GM18867 (cell line): Measurements from ENCODE around the gene KLHL13.
"Not testable (repeated sequence)": the region's sequence is repeated elsewhere in the genome, so short reads cannot be mapped to it uniquely, and the experiment has no call there.

Source experiments
- ATAC-seq: cut with Tn5 transposase; IDR thresholded peaks from one replicate; pipeline ENCODE4 v1.9.1; 2021; ENCODE audit warnings: mild to moderate bottlenecking, moderate library complexity; ENCODE audit not compliant: unreplicated experiment

Gene KLHL13

DNA sequence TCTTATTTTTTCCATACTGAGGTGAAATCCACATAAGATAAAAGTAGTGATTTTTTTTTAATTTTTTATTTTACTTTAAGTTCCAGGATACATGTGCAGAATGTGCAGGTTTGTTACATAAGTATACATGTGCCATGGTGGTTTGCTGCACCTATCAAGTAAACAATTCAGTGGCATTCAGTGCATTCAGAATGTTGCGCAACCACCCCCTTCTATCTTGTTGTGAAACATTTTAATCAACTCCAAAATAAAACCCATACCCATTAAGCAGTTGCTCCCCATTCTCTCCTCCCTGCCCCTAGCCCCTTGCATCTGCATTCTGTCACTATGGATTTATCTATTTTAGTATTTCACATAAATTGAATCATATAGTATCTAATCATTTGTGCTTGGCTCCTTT is 121.2 kb downstream of the KLHL13 start:
- ATAC-seq = no peak

- no peak for ATAC-seq
Measured at GRCh38 chrX:117992192-117992723, 124.4 kb downstream of the KLHL13 start.

GRCh38 chrX:117990438-117990837 is 126.2 kb downstream of the KLHL13 start:
- no peak for ATAC-seq

- no peak for ATAC-seq
Measured at GRCh38 chrX:117989512-117989911, 127.1 kb downstream of the KLHL13 start.

DNA sequence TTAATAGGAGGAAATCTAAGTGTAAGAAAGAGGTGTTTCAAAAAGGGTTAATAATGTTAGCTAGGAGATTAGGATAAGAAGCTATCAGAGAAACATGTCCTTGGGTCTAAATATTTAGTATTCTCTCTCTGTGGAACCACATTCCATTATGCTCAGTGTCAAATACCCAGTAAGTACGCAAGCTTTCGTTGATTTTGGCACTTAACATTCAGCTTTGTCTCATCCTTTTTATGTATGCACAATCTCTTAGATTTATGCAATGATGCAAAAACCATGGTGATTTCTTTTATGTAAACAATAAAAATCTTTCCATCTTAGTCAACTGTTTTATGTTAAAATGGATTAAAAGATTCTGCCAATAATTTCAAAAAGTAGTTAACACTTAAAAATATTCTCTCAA is 129.2 kb downstream of the KLHL13 start:
- no peak for ATAC-seq

GRCh38 chrX:117985241-117985640 is 131.4 kb downstream of the KLHL13 start:
- ATAC-seq = peak; percentile 38

GRCh38 chrX:117982694-117983392 is 133.8 kb downstream of the KLHL13 start:
- ATAC-seq = no peak

- no peak for ATAC-seq
Measured at GRCh38 chrX:117978402-117978801, 138.2 kb downstream of the KLHL13 start.

GRCh38 chrX:117977526-117977925 is 139.1 kb downstream of the KLHL13 start:
- ATAC-seq = no peak

DNA sequence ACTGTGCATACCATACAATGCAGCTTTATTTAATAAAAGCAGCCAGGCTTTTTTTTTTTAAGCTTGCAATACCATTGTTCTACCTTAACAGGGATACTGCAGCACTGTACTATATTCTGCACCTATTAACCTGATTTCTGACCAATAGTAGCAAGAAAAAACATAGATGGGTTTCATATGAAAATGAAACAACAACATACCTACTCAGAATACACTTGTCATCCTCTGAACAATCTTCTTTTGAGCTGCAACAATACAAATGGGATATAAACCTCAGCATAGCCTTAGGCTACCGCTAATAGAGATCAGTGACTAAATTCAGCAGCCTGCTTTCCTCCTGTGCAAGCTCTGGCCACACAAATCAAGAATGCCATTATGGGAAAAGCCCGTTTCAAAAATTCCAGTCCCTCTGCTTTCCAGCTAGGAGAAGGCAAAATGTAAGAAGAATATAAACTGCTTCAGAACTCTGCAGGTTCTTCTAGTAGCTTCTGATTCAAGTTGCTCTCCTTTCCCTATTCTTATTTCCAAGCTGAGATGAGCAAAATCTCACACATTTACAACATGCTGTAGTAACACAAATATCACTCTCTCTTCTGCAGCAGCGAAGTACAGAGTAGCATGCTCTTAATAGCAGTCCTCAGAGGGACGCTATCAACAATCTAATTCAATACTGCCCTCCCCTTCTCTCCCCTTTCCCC is 143.4 kb downstream of the KLHL13 start:
- ATAC-seq = peak; percentile 81

GRCh38 chrX:117972711-117973109 is 143.9 kb downstream of the KLHL13 start:
- ATAC-seq = peak; percentile 15

- no peak for ATAC-seq
Measured at GRCh38 chrX:117969782-117970181, 146.8 kb downstream of the KLHL13 start.

DNA sequence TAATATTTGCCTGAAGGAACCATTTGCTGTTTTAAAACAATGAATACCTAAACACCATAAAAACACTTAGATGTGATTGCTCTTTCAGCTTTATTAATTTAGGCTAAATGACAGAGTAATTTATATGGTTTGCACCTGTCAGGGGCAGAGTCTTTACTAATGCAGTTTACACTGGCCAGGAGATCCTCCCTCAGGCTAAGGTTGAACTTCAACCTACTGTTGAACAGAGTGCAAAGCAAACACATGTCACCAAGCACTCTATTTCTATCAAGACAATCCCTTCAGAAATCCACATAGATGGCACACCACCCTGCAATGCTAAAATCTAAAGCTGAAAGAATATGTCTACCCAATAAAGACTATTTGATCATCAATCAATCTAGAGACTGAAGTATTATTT is 147.3 kb downstream of the KLHL13 start:
- ATAC-seq = no peak

DNA sequence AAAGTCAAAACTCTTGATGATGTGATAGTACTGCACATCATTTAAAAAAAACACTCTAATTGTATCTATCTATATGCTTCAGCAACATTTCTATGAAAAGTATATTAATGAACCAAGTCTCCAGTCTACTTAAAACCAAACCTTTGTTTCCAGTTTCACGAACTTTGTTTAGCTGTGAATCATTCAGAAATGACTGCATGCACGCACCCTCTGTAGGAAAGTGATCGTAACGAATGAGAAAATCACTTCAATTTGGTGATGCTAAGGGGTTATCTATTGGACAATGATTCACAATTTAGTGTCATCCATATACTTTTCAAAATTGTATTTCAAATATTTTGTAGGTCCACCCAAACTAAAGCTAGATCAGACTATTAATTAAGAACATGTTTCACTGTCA is 157.6 kb downstream of the KLHL13 start:
- ATAC-seq = no peak

GRCh38 chrX:117957128-117957527 is 159.5 kb downstream of the KLHL13 start:
- ATAC-seq = no peak

DNA sequence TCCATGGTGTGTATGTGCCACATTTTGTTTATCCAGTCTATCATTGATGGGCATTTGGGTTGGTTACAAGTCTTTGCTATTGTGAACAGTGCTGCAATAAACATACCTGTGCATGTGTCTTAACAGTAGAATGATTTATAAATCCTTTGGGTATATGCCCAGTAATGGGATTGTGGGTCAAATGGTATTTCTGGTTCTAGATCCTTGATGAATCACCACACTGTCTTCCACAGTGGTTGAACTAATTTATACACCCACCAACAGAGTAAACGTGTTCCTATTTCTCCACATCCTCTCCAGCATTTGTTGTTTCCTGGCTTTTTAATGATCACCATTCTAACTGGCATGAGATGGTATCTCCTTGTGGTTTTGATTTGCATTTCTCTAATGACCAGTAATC is 177.3 kb downstream of the KLHL13 start:
- ATAC-seq = not testable (repeated sequence)

DNA sequence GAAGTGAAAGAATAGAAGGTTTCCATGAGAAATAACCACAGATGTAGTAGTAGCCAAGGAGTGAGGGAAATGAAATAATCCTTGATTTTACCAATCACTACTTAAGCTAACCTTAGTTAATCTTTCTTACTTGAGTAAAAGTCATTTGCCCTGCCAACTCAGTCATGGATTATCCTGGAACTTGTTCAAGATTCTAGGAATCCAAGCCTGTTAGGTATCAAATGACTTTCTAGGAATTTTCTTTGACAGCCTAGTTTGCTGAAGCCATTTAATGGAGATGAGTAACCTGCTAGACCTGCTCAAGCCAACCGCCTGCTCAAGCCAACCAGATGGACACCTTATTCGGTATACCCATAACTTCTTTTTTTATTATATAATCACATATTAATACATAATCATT is 180.5 kb downstream of the KLHL13 start:
- no peak for ATAC-seq

GRCh38 chrX:117930116-117930515 is 186.5 kb downstream of the KLHL13 start:
- not testable (repeated sequence) for ATAC-seq

GRCh38 chrX:117919755-117920154 is 196.9 kb downstream of the KLHL13 start:
- no peak for ATAC-seq

DNA sequence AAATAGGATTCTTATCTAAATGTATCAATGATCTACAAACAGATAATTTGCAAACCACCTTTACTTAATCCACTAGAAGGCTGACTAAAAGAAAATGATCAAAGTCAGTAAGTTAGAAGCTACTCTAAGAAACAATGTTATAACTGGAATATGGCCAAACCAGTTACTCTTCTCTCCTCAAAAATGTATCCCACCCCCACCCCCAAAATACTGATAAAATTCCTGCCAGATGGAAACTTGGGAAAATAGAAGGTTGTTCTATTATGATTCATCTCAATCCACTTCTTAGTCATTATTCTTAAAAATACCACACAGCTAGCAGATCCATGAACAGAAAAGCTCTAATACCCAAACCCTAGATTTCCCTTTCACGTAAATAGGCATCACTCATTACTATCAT is 206.4 kb downstream of the KLHL13 start:
- no peak for ATAC-seq

GRCh38 chrX:117898226-117898625 is 218.4 kb downstream of the KLHL13 start:
- ATAC-seq = no peak

- no peak for ATAC-seq
Measured at GRCh38 chrX:117895418-117895817, 221.2 kb downstream of the KLHL13 start.
